ENCODE measurements around the gene ACKR2.
A peak's percentile ranks its signal among the peaks of the same experiment; 100 is the strongest.
"Not testable (repeated sequence)": the region's sequence is repeated elsewhere in the genome, so short reads cannot be mapped to it uniquely, and the experiment has no call there.

ACKR2 gene

DNA sequence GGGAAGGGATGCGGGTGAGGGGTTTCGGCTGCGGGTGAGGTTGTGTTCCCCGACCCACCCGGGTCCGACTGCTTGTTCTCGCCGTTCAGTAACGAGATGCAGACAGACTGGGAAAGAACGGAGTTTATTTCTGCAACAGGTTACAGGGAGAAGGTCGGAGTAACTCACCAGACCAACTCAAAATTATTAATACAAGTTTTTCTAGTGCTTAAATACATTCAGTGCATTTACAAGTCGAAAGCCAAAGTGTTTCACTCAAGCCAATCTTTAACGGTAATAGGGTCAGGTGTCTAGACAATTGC lies 4.5 kb upstream of the ACKR2 start:
- TF ChIP-seq, protein P1, sequence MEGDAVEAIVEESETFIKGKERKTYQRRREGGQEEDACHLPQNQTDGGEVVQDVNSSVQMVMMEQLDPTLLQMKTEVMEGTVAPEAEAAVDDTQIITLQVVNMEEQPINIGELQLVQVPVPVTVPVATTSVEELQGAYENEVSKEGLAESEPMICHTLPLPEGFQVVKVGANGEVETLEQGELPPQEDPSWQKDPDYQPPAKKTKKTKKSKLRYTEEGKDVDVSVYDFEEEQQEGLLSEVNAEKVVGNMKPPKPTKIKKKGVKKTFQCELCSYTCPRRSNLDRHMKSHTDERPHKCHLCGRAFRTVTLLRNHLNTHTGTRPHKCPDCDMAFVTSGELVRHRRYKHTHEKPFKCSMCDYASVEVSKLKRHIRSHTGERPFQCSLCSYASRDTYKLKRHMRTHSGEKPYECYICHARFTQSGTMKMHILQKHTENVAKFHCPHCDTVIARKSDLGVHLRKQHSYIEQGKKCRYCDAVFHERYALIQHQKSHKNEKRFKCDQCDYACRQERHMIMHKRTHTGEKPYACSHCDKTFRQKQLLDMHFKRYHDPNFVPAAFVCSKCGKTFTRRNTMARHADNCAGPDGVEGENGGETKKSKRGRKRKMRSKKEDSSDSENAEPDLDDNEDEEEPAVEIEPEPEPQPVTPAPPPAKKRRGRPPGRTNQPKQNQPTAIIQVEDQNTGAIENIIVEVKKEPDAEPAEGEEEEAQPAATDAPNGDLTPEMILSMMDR (conservative IDR thresholded peaks at IDR 0.05; ENCODE audit: low read length): no peak
- no peak for TF ChIP-seq EZH2phosphoT487 (IDR thresholded peaks at IDR 0.05; ENCODE audit: borderline replicate concordance)
- H3K4me3 ChIP-seq (ENCODE audit: low read length, poor library complexity, severe bottlenecking): peak overlapping the region; percentile 85
- no peaks in the 10 kb centered on the region for H3F3A ChIP-seq (ENCODE audit: low read depth)
- H3K9me2 ChIP-seq (replicated peaks; ENCODE audit: low read depth, low read length): no peaks in the 10 kb centered on the region
- peaks cover 42% of the 10 kb centered on the region for H3K79me2 ChIP-seq (ENCODE audit: insufficient read depth, low read length)
- H3K9me3 ChIP-seq (ENCODE audit: insufficient read depth, low read depth, low read length): no peaks in the 10 kb centered on the region
- H3K4me2 ChIP-seq (ENCODE audit: low read depth, low read length, poor library complexity, severe bottlenecking): peak overlapping the region; percentile 90
- peaks cover 20% of the 10 kb centered on the region for H4K20me1 ChIP-seq (ENCODE audit: insufficient read depth, low read length, poor library complexity, severe bottlenecking)
- H3K27me3 ChIP-seq (ENCODE audit: insufficient read depth, low read length, poor library complexity, severe bottlenecking): no peaks in the 10 kb centered on the region
- H3K9ac ChIP-seq (ENCODE audit: low read depth, low read length, poor library complexity, severe bottlenecking): peak overlapping the region; percentile 88
- H3K4me1 ChIP-seq (ENCODE audit: insufficient read depth, low read length, poor library complexity, severe bottlenecking): peaks cover 42% of the 10 kb centered on the region
- H2AFZ ChIP-seq (ENCODE audit: low read length): peak overlapping the region; percentile 100
- H3K36me3 ChIP-seq (ENCODE audit: insufficient read depth, low read length): no peaks in the 10 kb centered on the region

DNA sequence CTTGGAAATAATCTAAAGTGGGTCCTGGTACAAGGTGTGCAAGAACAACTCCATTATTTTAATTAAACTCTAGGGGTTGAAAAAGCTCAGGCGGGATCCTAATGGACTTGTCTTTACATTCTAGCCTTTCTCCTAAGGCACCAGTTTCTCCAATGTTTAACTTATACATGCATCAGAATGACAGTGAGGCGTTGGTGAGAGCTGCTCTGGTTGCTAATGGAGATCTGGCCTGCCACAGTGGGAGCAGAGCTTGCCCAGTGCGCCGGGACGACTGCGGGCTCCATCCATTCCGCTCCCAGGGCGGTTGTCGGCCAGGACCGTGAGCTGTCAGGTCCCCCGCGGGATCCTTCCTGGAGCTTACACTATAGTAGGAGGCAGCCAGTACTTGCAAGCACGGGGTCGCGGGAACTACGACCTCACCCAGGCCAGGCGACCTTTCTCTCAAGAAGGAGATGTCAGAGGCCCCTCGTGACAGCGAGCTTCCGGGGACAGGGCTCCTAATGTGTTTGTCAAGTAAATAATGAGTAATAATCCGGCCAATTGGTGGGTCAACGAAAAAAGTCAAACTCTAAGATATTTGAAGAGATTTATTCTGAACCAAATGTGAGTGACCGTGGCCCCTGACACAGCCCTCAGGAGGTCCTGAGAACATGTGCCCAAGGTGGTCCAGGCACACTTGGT lies 4.0 kb upstream of the ACKR2 start:
- Histone ChIP-seq H3K79me2 (ENCODE audit: insufficient read depth, low read length) (peaks cover 38% of the 10 kb centered on the region), H4K20me1 (ENCODE audit: insufficient read depth, low read length, poor library complexity, severe bottlenecking) (peaks cover 20% of the 10 kb centered on the region), H3K4me2 (ENCODE audit: low read depth, low read length, poor library complexity, severe bottlenecking) (peak overlapping the region; percentile 90), H3K4me3 (ENCODE audit: low read length, poor library complexity, severe bottlenecking) (peak overlapping the region; percentile 85), H3K9me2 (replicated peaks; ENCODE audit: low read depth, low read length) (no peaks in the 10 kb centered on the region), H3K9me3 (ENCODE audit: insufficient read depth, low read depth, low read length) (no peaks in the 10 kb centered on the region), H3F3A (ENCODE audit: low read depth) (no peaks in the 10 kb centered on the region), H3K9ac (ENCODE audit: low read depth, low read length, poor library complexity, severe bottlenecking) (peak overlapping the region; percentile 88), H2AFZ (ENCODE audit: low read length) (peak overlapping the region; percentile 100), H3K36me3 (ENCODE audit: insufficient read depth, low read length) (no peaks in the 10 kb centered on the region), H3K27me3 (ENCODE audit: insufficient read depth, low read length, poor library complexity, severe bottlenecking) (no peaks in the 10 kb centered on the region), H3K4me1 (ENCODE audit: insufficient read depth, low read length, poor library complexity, severe bottlenecking) (peaks cover 37% of the 10 kb centered on the region)
- TF ChIP-seq, protein P1 (conservative IDR thresholded peaks at IDR 0.05; ENCODE audit: low read length): no peak
- TF ChIP-seq EZH2phosphoT487 (IDR thresholded peaks at IDR 0.05; ENCODE audit: borderline replicate concordance): no peak

DNA sequence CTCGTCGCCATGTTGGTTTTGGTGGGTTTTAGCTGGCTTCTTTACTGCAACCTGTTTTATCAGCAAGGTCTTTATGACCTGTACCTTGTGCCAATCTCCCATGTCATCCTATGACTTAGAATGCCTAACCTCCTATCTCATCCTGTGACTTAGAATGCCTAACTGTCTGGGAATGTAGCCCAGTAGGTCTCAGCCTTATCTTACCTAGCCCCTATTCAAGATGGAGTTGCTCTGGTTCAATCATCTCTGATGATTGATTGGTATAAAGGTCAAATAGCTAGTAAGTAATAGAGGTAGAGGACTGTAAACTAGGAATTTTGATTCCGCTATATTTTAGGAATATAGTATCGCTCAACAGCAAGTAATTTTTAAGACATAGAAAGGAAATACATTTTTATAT lies 1.3 kb upstream of the ACKR2 start:
- Histone ChIP-seq H4K20me1 (ENCODE audit: insufficient read depth, low read length, poor library complexity, severe bottlenecking) (peaks cover 7% of the 10 kb centered on the region), H3K4me1 (ENCODE audit: insufficient read depth, low read length, poor library complexity, severe bottlenecking) (peaks cover 11% of the 10 kb centered on the region), H3K79me2 (ENCODE audit: insufficient read depth, low read length) (peaks cover 11% of the 10 kb centered on the region), H3K27me3 (ENCODE audit: insufficient read depth, low read length, poor library complexity, severe bottlenecking) (no peaks in the 10 kb centered on the region), H3K9ac (ENCODE audit: low read depth, low read length, poor library complexity, severe bottlenecking) (no peak overlapping the region), H3K9me3 (ENCODE audit: insufficient read depth, low read depth, low read length) (no peaks in the 10 kb centered on the region), H3K4me3 (ENCODE audit: low read length, poor library complexity, severe bottlenecking) (no peak overlapping the region), H3K9me2 (replicated peaks; ENCODE audit: low read depth, low read length) (no peaks in the 10 kb centered on the region), H3K36me3 (ENCODE audit: insufficient read depth, low read length) (no peaks in the 10 kb centered on the region), H2AFZ (ENCODE audit: low read length) (no peak overlapping the region), H3F3A (ENCODE audit: low read depth) (no peaks in the 10 kb centered on the region), H3K4me2 (ENCODE audit: low read depth, low read length, poor library complexity, severe bottlenecking) (no peak overlapping the region)
- TF ChIP-seq EZH2phosphoT487 (IDR thresholded peaks at IDR 0.05; ENCODE audit: borderline replicate concordance): no peak
- TF ChIP-seq, protein P1 (conservative IDR thresholded peaks at IDR 0.05; ENCODE audit: low read length): no peak

DNA sequence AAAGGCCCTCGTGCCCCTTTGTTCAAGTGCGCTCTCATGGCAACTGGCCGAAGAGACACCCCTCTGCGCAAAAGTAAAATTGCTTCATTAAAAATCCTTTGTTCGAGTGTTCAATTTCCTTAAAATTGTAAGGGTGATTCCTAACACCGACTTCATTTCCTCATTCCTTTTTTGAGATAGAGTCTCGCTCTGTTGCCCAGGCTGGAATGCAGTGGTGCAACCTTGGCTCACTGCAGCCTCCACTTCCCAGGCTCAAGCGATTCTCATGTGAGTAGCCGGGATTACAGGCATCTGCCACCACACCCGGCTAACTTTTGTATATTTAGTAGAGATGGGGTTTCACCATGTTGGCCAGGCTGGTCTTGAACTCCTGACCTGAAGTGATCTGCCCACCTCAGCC lies 1.5 kb downstream of the ACKR2 start:
- H3K9me2 ChIP-seq (replicated peaks; ENCODE audit: low read depth, low read length); H3K4me1 ChIP-seq (ENCODE audit: insufficient read depth, low read length, poor library complexity, severe bottlenecking); H3K4me2 ChIP-seq (ENCODE audit: low read depth, low read length, poor library complexity, severe bottlenecking); H3K4me3 ChIP-seq (ENCODE audit: low read length, poor library complexity, severe bottlenecking); H3K9ac ChIP-seq (ENCODE audit: low read depth, low read length, poor library complexity, severe bottlenecking); H3F3A ChIP-seq (ENCODE audit: low read depth); H4K20me1 ChIP-seq (ENCODE audit: insufficient read depth, low read length, poor library complexity, severe bottlenecking); H3K36me3 ChIP-seq (ENCODE audit: insufficient read depth, low read length); H2AFZ ChIP-seq (ENCODE audit: low read length); H3K79me2 ChIP-seq (ENCODE audit: insufficient read depth, low read length); H3K9me3 ChIP-seq (ENCODE audit: insufficient read depth, low read depth, low read length); H3K27me3 ChIP-seq (ENCODE audit: insufficient read depth, low read length, poor library complexity, severe bottlenecking): not testable (repeated sequence)

DNA sequence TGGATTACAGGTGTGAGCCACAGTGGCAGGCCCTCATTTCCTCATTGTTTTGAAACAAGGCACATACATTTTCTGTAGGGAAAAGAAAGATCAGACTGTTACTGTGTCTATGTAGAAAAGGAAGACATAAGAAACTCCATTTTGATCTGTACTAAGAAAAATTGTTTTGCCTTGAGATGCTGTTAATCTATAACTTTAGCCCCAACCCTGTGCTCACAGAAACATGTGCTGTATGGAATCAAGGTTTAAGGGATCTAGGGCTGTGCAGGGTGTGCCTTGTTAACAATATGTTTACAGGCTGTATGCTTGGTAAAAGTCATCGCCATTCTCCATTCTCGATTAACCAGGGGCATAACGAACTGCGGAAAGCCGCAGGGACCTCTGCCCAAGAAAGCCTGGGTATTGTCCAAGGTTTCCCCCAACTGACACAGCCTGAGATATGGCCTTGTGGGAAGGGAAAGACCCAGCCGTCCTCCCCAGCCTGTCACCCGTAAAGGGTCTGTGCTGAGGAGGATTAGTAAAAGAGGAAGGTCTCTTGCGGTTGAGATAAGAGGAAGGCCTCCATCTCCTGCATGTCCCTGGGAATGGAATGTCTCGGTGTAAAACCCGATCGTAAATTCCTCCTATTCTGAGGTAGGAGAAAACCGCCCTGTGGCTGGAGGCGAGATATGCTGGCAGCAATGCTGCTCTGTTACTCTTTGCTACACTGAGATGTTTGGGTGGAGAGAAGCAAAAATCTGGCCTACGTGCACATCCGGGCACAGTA lies 2.1 kb downstream of the ACKR2 start:
- not testable (repeated sequence) for H3K9me2 ChIP-seq (replicated peaks; ENCODE audit: low read depth, low read length); H4K20me1 ChIP-seq (ENCODE audit: insufficient read depth, low read length, poor library complexity, severe bottlenecking); H3K9me3 ChIP-seq (ENCODE audit: insufficient read depth, low read depth, low read length); H3K9ac ChIP-seq (ENCODE audit: low read depth, low read length, poor library complexity, severe bottlenecking); H2AFZ ChIP-seq (ENCODE audit: low read length); H3K4me2 ChIP-seq (ENCODE audit: low read depth, low read length, poor library complexity, severe bottlenecking); H3K4me3 ChIP-seq (ENCODE audit: low read length, poor library complexity, severe bottlenecking); H3K36me3 ChIP-seq (ENCODE audit: insufficient read depth, low read length); H3F3A ChIP-seq (ENCODE audit: low read depth); H3K4me1 ChIP-seq (ENCODE audit: insufficient read depth, low read length, poor library complexity, severe bottlenecking); H3K79me2 ChIP-seq (ENCODE audit: insufficient read depth, low read length); H3K27me3 ChIP-seq (ENCODE audit: insufficient read depth, low read length, poor library complexity, severe bottlenecking)
